Measurements from ENCODE around the gene KIF5C.

DNA sequence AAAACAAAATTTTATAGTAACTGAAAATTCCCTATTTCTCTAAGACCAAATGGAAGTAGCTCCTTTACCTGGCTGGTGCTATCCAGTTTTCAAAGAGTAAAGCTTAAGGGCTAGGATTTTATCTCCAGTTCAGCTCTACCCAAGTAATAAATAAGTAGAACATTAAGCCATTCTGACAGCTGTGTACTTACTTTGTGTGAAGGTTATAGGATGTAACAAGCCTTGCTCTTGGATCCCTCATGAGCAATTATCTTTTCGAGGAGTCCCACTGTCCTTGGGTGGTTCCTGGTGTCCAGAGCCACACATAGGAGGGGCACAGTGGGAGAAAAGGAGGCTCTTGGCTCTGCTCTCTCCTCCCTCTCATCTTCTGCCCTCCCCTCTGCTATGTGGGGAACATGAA lies 45.5 kb downstream of the KIF5C start:
- TF ChIP-seq CTCF (conservative IDR thresholded peaks at IDR 0.05; ENCODE audit: low read length): no peak
- no peak for TF ChIP-seq EZH2phosphoT487 (IDR thresholded peaks at IDR 0.05; ENCODE audit: borderline replicate concordance)
